Islet precursor cell (in vitro differentiated cells): ENCODE data around the gene SOX8.
"Not testable (repeated sequence)": the region's sequence is repeated elsewhere in the genome, so short reads cannot be mapped to it uniquely, and the experiment has no call there.

Experiments
- DNase-seq: peaks from one replicate; pipeline ENCODE4 v3.0.0-alpha.2; 2018

SOX8 gene

GRCh38 chr16:981695-982144 is at the start of gene SOX8:
Gene SOX8, plus strand, starts transcription at chr16:981770. Its CDS starts 153 bp downstream, at chr16:981923.
- DNase-seq: no peak

GRCh38 chr16:932831-933330 is 48.7 kb upstream of the SOX8 start:
- DNase-seq: no peak

DNA sequence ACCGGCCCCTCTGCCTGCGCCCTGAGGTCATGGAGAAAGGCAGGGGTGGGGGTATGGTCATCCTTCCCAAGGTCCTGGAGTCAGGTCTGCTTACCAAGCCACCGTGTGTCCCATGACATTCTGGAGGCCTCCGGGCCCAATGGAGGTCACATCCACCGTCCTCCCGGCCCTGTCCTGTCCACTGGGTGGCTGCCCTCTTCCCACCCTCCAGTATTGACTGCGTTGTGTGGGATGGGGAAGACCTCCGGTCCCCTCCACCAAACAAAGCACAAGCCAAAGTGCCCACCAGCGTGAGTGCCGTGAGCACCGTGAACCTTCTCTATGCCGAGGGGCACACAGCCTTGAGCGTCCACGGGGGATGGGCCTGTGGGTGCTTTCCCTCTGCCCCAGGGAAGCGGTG is 48.0 kb upstream of the SOX8 start:
- no peak for DNase-seq

DNA sequence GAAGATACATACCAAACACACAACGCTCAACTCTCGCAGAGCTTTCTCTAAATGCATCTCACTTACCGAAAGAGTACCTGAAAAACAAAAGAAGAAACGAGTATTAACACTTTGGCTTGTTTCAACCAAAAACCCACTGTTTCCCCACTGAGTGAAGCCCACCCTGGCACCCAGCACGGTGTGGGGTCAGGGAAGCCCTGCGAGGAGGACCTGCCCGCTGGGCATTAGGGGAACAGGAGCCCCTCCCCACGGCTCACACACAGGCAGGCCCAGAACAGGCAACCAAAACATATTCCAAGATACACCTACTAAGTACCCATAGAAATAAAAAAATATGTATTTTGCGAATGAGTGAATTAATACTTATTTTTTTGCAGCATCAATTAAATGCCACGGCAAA is 47.4 kb upstream of the SOX8 start:
- DNase-seq: no peak

DNA sequence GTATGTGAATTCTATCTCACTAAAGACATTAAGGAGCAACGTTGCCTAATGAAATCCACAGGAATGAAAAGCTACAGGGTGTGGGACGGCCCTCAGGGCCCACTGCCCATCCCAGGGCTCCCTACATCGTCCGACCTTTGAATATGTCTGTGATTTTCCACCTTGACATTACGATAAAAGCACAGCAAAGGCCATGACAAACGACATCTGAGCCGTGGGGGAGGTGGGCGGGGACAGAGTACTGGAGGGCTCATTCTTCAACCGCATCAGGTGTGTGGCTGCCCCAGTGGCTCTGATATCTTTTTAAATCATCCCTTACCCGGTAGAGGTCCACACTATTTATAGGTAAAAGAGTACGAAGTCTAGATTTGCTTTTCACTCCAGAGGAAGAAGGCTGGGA is 45.9 kb upstream of the SOX8 start:
- DNase-seq: no peak

- DNase-seq: no peak
Observed at GRCh38 chr16:937311-937710, 44.3 kb upstream of the SOX8 start.

GRCh38 chr16:937723-938122 is 43.8 kb upstream of the SOX8 start:
- DNase-seq: no peak

DNA sequence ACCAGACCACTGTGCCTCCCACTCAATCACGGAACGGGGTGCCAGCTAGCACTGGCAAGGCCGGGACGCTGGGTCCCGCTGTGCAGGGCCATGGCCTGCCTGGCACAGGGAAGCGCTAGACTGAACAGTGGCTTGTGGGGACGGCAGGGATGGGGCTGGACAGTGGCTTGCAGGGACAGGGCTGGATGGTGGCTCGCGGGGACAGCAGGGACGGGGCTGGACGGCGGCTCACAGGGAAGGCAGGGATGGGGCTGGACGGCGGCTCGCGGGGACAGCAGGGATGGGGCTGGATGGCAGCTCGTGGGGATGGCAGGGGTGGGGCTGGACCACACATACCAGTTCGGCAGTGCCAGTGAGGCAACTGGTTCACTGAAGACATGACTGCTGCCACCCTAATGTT is 43.4 kb upstream of the SOX8 start:
- DNase-seq: no peak

GRCh38 chr16:938752-939151 is 42.8 kb upstream of the SOX8 start:
- no peak for DNase-seq

DNA sequence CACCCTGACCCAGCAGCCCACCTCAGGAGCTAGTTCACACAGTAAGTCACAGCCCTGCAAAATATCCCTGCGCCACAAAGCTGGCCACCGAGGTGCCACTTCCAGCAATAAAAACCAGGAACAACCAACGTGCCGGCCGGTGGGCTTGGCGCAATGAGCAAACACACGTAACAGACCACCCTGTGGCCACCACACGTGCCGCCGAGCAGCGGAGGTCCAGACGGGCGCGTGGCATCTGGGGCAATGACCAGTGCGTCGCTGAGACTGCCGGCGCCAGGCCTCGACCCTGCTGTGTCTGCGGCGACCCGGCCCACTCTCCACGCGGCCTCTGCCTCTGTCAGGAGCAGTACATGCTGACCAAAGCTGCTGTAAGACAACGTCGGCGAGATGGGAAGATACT is 42.3 kb upstream of the SOX8 start:
- DNase-seq: no peak

GRCh38 chr16:939941-940340 is 41.6 kb upstream of the SOX8 start:
- DNase-seq: no peak

DNA sequence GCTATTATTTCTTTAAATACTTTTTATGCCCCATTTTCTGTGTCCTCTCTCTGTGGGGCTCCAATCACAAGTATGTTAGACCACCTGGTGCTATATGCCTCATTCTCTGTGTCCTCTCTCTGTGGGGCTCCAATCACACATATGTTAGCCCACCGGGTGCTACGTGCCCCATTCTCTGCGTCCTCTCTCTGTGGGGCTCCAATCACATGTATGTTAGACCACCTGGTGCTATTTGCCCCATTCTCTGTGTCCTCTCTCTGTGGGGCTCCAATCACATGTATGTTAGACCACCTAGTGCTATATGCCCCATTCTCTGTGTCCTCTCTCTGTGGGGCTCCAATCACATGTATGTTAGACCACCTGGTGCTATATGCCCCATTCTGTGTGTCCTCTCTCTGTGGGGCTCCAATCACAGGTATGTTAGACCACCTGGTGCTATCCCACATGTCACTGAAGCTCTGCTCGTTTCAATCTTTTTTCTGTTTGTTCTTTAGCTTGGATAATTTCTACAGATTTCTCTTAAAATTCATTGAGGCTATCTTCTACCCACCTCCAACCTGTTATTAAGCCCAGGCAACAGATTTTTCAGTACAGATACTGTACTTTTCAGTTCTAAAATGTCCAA is 39.0 kb upstream of the SOX8 start:
- no peak for DNase-seq

- no peak for DNase-seq
Observed at GRCh38 chr16:943971-944370, 37.6 kb upstream of the SOX8 start.

- DNase-seq: no peak
Observed at GRCh38 chr16:945271-946047, 36.1 kb upstream of the SOX8 start.

- DNase-seq: no peak
Observed at GRCh38 chr16:946048-946395, 35.5 kb upstream of the SOX8 start.

DNA sequence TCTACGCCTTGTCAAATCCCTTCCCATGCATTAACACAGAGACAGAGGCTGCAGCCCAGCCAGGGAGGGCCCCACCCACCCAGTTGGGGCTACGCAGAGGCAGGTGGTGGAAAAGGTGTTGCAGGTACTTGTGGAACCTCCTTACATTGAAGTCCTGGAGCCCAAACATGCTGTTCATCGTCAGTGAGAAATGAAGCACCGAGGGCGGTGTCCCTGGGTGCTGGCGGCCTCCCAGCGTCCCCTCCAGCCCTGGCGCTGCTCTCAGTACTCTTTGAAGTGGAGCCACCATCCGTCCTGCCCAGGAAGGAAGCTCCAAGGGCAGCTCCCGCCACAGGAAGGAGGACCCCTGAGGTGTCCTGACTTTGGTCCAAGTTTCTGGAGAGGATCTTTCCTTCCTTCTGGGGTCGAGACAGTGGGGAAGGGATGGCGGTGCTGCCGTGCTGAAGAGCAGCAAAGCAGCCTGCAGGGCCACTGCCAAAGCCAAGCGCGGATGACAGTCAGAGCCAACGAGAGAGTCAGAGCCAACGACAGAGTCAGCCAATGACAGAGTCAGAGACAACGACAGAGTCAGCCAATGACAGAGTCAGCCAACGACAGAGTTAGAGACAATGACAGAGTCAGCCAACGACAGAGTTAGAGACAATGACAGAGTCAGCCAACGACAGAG is 34.2 kb upstream of the SOX8 start:
- DNase-seq: no peak

GRCh38 chr16:947922-948303 is 33.7 kb upstream of the SOX8 start:
- DNase-seq: not testable (repeated sequence)

- not testable (repeated sequence) for DNase-seq
Observed at GRCh38 chr16:948767-949166, 32.8 kb upstream of the SOX8 start.

DNA sequence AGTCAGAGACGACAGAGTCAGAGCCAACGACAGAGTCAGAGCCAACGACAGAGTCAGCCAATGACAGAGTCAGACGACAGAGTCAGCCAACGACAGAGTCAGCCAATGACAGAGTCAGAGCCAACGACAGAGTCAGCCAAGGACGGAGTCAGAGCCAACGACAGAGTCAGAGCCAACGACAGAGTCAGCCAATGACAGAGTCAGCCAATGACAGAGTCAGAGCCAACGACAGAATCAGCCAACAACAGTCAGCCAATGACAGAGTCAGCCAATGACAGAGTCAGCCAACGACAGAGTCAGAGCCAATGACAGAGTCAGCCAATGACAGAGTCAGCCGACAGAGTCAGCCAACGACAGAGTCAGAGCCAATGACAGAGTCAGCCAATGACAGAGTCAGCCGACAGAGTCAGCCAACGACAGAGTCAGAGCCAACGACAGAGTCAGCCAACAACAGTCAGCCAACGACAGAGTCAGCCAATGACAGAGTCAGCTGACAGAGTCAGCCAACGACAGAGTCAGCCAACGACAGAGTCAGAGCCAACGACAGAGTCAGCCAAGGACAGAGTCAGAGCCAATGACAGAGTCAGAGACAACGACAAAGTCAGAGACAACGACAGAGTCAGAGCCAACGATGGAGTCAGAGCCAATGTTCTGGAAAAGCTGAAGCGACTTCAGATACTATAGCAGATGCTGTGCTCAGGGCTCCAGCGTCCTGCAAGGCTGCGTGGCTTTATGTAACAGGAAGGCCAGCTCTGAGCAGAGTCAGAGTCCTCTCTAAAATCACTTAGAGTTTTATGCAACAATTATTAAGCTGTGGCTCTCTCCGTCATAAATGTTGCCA is 30.6 kb upstream of the SOX8 start:
- not testable (repeated sequence) for DNase-seq

DNA sequence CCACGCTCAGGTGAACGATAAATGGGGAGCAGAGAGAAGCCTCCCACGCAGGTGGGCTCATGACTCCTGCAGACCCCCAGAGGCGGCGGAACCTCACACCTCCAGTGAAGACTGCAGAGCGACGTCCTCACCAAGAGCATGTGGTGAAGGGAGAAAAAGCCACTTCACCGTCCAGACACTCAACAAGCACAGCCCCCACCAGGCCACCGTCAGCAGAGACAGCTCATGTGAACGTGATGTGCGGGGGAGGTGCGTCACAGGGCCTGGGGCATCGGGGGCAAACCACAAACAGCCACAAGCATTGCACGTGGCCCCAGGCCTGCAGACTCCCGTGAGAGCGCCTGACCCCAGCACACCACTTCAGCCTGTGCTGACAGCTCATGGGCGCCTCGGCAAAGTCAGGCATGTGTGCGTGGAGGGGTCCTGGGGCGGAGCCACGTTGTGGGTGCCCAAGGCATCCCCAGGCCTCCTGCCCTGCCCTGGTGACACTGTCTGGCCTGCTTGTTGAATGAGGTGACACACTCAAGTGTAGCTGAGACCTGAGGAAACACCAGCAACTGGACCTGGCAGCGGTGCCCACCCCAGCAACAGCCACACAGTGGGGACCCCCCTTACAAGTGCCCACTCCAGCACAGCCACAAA is 29.8 kb upstream of the SOX8 start:
- no peak for DNase-seq

DNA sequence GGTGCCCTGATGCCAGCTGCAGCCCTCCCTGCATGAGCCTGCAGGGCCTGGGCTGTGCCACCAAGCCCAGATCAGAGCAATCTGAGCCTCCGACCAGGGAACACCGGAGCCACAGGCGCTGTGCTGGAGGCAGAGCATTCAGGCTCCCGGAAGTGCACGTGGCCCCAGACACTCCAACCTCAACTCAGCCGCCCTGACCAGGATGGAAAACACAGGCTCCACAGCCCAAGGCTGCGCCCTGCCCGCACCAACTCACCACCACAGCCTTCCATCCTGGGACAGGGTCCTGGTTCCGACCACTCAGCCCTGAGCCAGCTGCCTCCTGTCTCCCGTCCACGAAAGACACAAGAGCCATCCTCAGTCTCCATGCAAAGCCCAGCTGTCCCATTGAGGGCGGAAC is 29.2 kb upstream of the SOX8 start:
- DNase-seq: no peak

- DNase-seq: not testable (repeated sequence)
Observed at GRCh38 chr16:953818-954217, 27.8 kb upstream of the SOX8 start.

GRCh38 chr16:955766-956165 is 25.8 kb upstream of the SOX8 start:
- DNase-seq: not testable (repeated sequence)
